ENCODE results near the gene TNN. TPM values are rescaled to one million over a fixed set of nuclear protein-coding genes. Genes with fewer than 3 reads are reported as not detected.

The TNN gene
- total and polyA plus RNA-seq, 11 donors: 0.03 to 0.59 (median 0.12) TPM; not detected in 3

- Histone ChIP-seq H3K27me3 (no peaks in the 10 kb centered on the region), H3K4me1 (peaks cover 0 to 5% (median 0%) of the 10 kb centered on the region in 12 donors), H3K4me3 (no peak overlapping the region), H3K36me3 (no peaks in the 10 kb centered on the region), H3K9me3 (no peaks in the 10 kb centered on the region), H3K27ac (no peak overlapping the region)
- intact Hi-C loops (cut with DNase I): loop anchor here in 3 of 10 donors (5.0 kb wide), 2 partner anchors 114 to 931 kb away; no protein-coding TSS in a partner anchor
- no peak for ATAC-seq
- WGBS, 4 donors: 71 to 82% (median 76%) methylated on average over 6 to 7 of the region's 7 CpGs
- TF ChIP-seq POLR2A (IDR thresholded peaks at IDR 0.05): no peak
- TF ChIP-seq, protein P1, sequence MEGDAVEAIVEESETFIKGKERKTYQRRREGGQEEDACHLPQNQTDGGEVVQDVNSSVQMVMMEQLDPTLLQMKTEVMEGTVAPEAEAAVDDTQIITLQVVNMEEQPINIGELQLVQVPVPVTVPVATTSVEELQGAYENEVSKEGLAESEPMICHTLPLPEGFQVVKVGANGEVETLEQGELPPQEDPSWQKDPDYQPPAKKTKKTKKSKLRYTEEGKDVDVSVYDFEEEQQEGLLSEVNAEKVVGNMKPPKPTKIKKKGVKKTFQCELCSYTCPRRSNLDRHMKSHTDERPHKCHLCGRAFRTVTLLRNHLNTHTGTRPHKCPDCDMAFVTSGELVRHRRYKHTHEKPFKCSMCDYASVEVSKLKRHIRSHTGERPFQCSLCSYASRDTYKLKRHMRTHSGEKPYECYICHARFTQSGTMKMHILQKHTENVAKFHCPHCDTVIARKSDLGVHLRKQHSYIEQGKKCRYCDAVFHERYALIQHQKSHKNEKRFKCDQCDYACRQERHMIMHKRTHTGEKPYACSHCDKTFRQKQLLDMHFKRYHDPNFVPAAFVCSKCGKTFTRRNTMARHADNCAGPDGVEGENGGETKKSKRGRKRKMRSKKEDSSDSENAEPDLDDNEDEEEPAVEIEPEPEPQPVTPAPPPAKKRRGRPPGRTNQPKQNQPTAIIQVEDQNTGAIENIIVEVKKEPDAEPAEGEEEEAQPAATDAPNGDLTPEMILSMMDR (IDR thresholded peaks at IDR 0.05): no peak
- no peak for DNase-seq
Observed at GRCh38 chr1:175145899-175146528, 78.4 kb downstream of the TNN start.

DNA sequence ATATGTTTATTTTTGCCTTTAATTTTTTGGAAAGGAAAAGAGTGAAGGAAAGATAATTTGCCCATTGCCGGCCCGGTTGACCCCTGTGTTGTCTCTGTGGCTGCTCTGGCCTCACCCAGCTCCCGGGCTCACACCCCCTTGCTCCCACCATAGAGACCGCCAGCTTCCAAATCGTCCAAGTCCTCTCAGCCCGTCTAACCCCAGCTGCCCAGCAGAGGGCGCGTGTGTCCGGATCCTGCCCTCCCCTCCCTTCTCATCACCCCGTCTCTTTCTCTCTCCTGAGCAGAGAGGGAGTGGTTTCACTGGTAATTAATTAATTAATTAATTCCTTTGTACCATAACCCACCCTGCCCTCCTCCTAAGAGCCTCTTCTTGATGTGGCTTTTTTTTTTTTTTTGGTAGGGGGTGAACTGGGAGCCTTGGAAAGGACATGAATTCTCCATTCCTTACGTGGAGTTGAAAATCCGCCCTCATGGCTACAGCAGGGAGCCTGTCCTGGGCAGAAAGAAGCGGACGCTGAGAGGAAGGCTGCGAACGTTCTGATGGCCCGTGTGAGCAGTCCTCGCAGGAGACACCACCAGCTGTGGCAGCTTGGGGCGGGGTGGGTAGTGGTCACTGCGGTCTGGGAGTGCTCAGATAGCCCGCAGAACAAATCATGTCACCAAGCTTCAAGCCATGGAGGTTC, 79.0 kb downstream of the TNN start:
- Histone ChIP-seq H3K4me1 (peaks cover 0 to 5% (median 0%) of the 10 kb centered on the region in 12 donors), H3K4me3 (peak overlapping the region in 1 of 12 donors; percentile 6), H3K27ac (no peak overlapping the region), H3K27me3 (no peaks in the 10 kb centered on the region), H3K9me3 (no peaks in the 10 kb centered on the region), H3K36me3 (no peaks in the 10 kb centered on the region)
- 31 to 37% (median 34%) methylated on average over 21 of the region's 21 CpGs for WGBS, 4 donors
- peak; percentile 50 to 82 (median 61) for DNase-seq
- intact Hi-C loops (cut with DNase I): loop anchor here in 3 of 10 donors (5.0 kb wide), 2 partner anchors 114 to 931 kb away; no protein-coding TSS in a partner anchor
- no peak for TF ChIP-seq POLR2A (IDR thresholded peaks at IDR 0.05)
- TF ChIP-seq, protein P1 (IDR thresholded peaks at IDR 0.05): peak; percentile 68 to 88 (median 76)
- peak; percentile 56 to 90 (median 81) for ATAC-seq

DNA sequence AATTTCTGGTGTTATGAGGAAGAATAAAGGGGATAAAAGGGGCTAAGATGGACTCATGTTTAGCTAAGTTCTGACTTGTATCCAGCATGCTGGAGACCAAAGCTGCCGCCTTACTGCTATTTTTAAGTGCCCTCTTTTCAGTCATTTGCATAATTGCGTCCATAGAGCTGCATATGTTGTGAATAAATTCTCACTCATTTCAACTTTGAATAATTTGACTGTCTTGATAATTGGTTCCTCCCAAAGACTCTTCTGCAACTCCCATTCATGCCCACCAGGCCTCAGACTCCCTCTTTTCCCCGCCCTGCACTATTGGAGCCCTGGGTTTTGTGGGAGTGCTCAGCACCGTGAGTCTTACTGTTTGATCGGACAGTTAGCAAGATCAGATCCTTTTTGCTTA, 79.9 kb downstream of the TNN start:
- intact Hi-C loops (cut with DNase I): loop anchor here in 3 of 10 donors (5.0 kb wide), 2 partner anchors 115 to 930 kb away; no protein-coding TSS in a partner anchor
- Histone ChIP-seq H3K4me3 (no peak overlapping the region), H3K9me3 (no peaks in the 10 kb centered on the region), H3K36me3 (no peaks in the 10 kb centered on the region), H3K4me1 (peaks cover 0 to 13% (median 0%) of the 10 kb centered on the region in 12 donors), H3K27me3 (no peaks in the 10 kb centered on the region), H3K27ac (no peak overlapping the region)
- 92 to 97% (median 93%) methylated on average over 5 of the region's 5 CpGs for WGBS, 4 donors
- DNase-seq: no peak
- TF ChIP-seq, protein P1 (IDR thresholded peaks at IDR 0.05): no peak
- TF ChIP-seq POLR2A (IDR thresholded peaks at IDR 0.05): no peak
- no peak for ATAC-seq

DNA sequence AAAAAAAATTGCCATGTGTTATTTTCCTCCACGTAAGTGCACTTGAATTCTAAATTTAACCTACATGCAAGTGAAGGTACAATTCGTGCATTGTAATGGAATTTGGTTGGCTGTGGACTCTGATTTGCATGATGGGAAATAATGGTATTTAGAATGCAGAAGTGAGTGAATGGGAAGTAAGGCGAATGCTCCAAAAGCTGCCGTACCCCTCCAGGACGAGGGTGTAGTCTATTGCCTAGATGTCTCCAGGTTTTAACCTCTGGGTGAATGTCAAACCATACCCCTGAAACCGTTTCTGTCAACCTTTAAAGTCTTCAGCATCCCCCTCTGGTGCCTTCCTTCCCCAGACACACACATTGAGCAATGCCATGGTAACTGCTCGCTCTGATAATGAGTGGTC, 80.4 kb downstream of the TNN start:
- ATAC-seq (no peak), DNase-seq (no peak)
- WGBS, 4 donors: 71 to 78% (median 77%) methylated on average over 7 of the region's 7 CpGs
- peaks cover 0 to 13% (median 0%) of the 10 kb centered on the region in 12 donors for H3K4me1 ChIP-seq
- H3K27ac ChIP-seq: no peak overlapping the region
- TF ChIP-seq POLR2A (IDR thresholded peaks at IDR 0.05): no peak
- TF ChIP-seq, protein P1 (IDR thresholded peaks at IDR 0.05): no peak
- H3K36me3 ChIP-seq: no peaks in the 10 kb centered on the region
- peaks cover 0 to 3% (median 0%) of the 10 kb centered on the region in 9 donors for H3K27me3 ChIP-seq
- intact Hi-C loops (cut with DNase I): loop anchor here in 3 of 10 donors (5.0 kb wide), 2 partner anchors 116 to 929 kb away; no protein-coding TSS in a partner anchor
- no peak overlapping the region for H3K4me3 ChIP-seq
- no peaks in the 10 kb centered on the region for H3K9me3 ChIP-seq

Data from heart left ventricle (tissue), 16 donors.